Thoracic aorta (tissue), 2 donors: ENCODE data around the gene IL18RAP. TPM values are rescaled to one million over a fixed set of nuclear protein-coding genes. Genes with fewer than 3 reads are reported as not detected.
A peak's percentile ranks its signal among the peaks of the same experiment; 100 is the strongest.

Experiments used
- ATAC-seq: fragments of 150-250 bp; one replicate; pipeline ENCODE4 v1.8.0; 2017; ENCODE audit warnings: low read depth; ENCODE audit not compliant: insufficient number of reproducible peaks, low FRiP score
- DNase-seq: peaks from one replicate; pipeline ENCODE4 v3.0.0-alpha.2; 2020; ENCODE audit warnings: low spot score
- H3K27ac ChIP-seq, 2 donors: fragments of 200-600 bp; sonication (generic); 1 replicate in 1 of 2; 2 replicates in 1 of 2; pipeline ENCODE4 v1.5.1; 2016; ENCODE audit warnings: mild to moderate bottlenecking in 2 of 2, moderate library complexity in 2 of 2
- H3K27me3 ChIP-seq: fragments of 200-600 bp; sonication (generic); replicated peaks from 2 replicates; pipeline ENCODE4 v1.6.0; 2016; ENCODE audit warnings: mild to moderate bottlenecking; ENCODE audit not compliant: insufficient read depth
- H3K36me3 ChIP-seq: fragments of 200-600 bp; sonication (generic); one replicate; pipeline ENCODE4 v1.5.1; 2016
- H3K4me1 ChIP-seq, 2 donors: fragments of 200-600 bp; sonication (generic); 1 replicate in 1 of 2; 2 replicates in 1 of 2; pipeline versions ENCODE4 v1.5.1 to v1.6.0; 2016; ENCODE audit warnings: low read depth in 2 of 2, mild to moderate bottlenecking in 1 of 2; ENCODE audit not compliant: control insufficient read depth in 1 of 2
- H3K4me3 ChIP-seq: fragments of 200-600 bp; sonication (generic); 2 replicates; pipeline ENCODE4 v1.5.1; 2016; ENCODE audit warnings: mild to moderate bottlenecking
- H3K9me3 ChIP-seq: fragments of 200-600 bp; sonication (generic); 2 replicates; pipeline ENCODE4 v1.5.1; 2016
- total RNA-seq, 2 donors: library from RNA; depleted of rRNA; stranded (reverse); fragments of >200 nt; gene quantifications; one replicate each; pipeline versions ENCODE4 v1.1.0 to v1.2.3, GENCODE V29; 2016
- TF ChIP-seq, protein P1 (sequence below): fragments of 200-600 bp; sonication (generic); IDR thresholded peaks from one replicate; pipeline ENCODE4 v1.5.1; 2019; ENCODE audit warnings: antibody characterized with exemption

The IL18RAP gene
- total RNA-seq, 2 donors from 2014 or later = 1.4 to 32.1 TPM

DNA sequence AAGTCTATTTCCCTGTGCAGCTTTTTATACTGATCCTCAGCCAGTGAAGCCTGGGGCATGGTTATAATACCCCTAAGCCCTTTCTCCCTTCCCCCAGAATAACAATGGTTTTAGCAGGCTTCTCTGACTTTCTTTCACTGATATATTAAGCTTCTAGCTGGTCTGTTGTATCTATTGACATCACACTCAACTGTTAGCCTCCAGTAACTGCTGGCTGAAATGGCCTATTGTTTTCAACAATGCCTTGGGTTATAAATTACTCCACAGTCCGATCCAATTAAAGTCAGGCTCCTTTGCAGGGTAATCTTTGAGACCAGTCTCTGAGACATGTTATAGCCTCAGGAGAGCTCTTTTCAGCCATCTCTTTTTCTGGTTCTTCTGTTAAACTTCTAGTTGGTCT, 47.2 kb downstream of the IL18RAP start:
- H3K27me3 ChIP-seq = no peaks in the 10 kb centered on the region
- ATAC-seq (no peak), DNase-seq (no peak)
- H3K4me1 ChIP-seq = no peaks in the 10 kb centered on the region
- H3K36me3 ChIP-seq = no peaks in the 10 kb centered on the region
- no peak overlapping the region for H3K27ac ChIP-seq
- TF ChIP-seq, protein P1, sequence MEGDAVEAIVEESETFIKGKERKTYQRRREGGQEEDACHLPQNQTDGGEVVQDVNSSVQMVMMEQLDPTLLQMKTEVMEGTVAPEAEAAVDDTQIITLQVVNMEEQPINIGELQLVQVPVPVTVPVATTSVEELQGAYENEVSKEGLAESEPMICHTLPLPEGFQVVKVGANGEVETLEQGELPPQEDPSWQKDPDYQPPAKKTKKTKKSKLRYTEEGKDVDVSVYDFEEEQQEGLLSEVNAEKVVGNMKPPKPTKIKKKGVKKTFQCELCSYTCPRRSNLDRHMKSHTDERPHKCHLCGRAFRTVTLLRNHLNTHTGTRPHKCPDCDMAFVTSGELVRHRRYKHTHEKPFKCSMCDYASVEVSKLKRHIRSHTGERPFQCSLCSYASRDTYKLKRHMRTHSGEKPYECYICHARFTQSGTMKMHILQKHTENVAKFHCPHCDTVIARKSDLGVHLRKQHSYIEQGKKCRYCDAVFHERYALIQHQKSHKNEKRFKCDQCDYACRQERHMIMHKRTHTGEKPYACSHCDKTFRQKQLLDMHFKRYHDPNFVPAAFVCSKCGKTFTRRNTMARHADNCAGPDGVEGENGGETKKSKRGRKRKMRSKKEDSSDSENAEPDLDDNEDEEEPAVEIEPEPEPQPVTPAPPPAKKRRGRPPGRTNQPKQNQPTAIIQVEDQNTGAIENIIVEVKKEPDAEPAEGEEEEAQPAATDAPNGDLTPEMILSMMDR = no peak
- no peak overlapping the region for H3K4me3 ChIP-seq
- peaks cover 3% of the 10 kb centered on the region for H3K9me3 ChIP-seq

DNA sequence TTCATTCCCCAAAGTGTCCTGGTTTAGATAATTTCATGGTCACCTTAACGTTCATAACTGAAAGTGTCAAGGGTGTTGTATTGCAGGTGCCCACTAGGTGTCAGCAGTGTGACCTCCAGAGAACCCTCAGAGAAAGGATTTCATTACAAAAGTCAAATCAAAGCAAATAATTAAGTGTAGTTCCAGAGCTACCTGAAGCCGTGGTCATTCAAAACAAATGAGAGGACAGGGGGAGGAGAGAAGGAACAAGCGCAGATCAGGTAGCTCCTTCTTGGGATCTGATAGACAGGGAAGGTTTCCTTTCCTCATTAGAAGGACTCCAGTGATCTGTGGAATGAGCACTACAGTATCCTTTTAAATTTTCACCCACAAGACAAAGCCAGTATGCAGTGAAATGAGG, 50.1 kb downstream of the IL18RAP start, which contains the start of gene SLC9A4:
SLC9A4 (plus strand) TSS at position 207 of the 400 bp plus-strand sequence. CDS start 534 bp downstream, outside the sequence.
- H3K27ac ChIP-seq = no peak within 1 kb of the TSS
- ATAC-seq (no peak), DNase-seq (no peak)
- TF ChIP-seq, protein P1 = peak; percentile 85
- no peaks in the 10 kb centered on the region for H3K4me1 ChIP-seq
- no peaks in the 10 kb centered on the region for H3K36me3 ChIP-seq
- no peaks in the 10 kb centered on the region for H3K27me3 ChIP-seq
- no peak within 1 kb of the TSS for H3K4me3 ChIP-seq
- peaks cover 3% of the 10 kb centered on the region for H3K9me3 ChIP-seq

DNA sequence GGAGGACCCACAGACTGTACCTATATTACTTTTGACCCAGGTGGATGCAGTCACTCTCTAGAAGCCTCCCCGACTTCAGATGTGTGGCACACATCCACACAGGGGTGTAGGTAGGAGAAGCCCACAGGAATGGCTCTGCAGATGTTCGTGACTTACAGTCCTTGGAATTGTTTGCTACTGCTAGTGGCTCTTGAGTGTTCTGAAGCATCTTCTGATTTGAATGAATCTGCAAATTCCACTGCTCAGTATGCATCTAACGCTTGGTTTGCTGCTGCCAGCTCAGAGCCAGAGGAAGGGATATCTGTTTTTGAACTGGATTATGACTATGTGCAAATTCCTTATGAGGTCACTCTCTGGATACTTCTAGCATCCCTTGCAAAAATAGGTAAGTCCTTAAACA, 50.7 kb downstream of the IL18RAP start:
- Histone ChIP-seq H3K27ac (no peak overlapping the region), H3K9me3 (peaks cover 3% of the 10 kb centered on the region), H3K27me3 (no peaks in the 10 kb centered on the region), H3K36me3 (no peaks in the 10 kb centered on the region), H3K4me1 (no peaks in the 10 kb centered on the region), H3K4me3 (no peak overlapping the region)
- DNase-seq = no peak
- TF ChIP-seq, protein P1 = no peak
- ATAC-seq = no peak

DNA sequence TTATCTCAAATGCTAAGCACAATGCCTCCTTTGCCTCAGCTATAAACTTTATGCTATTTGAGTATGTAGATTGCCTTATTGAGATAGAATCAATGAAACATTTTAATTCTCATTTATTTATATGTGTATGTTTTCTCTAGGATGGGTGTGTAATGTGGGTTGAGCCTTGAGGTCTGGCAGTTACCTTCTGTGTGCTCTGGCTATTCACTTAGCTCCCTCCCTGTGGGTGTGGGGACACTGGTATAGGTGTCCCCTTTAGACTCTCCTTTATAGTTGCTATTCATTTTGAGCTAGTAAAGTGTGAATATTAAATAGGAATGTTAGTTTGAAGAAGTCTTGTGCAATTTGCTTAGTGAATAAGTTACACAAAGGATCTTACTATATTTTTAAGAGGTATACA, 51.8 kb downstream of the IL18RAP start:
- Histone ChIP-seq H3K27me3 (no peaks in the 10 kb centered on the region), H3K9me3 (no peaks in the 10 kb centered on the region), H3K27ac (no peak overlapping the region), H3K4me1 (no peaks in the 10 kb centered on the region), H3K4me3 (no peak overlapping the region), H3K36me3 (no peaks in the 10 kb centered on the region)
- no peak for ATAC-seq
- no peak for DNase-seq
- TF ChIP-seq, protein P1 = no peak

DNA sequence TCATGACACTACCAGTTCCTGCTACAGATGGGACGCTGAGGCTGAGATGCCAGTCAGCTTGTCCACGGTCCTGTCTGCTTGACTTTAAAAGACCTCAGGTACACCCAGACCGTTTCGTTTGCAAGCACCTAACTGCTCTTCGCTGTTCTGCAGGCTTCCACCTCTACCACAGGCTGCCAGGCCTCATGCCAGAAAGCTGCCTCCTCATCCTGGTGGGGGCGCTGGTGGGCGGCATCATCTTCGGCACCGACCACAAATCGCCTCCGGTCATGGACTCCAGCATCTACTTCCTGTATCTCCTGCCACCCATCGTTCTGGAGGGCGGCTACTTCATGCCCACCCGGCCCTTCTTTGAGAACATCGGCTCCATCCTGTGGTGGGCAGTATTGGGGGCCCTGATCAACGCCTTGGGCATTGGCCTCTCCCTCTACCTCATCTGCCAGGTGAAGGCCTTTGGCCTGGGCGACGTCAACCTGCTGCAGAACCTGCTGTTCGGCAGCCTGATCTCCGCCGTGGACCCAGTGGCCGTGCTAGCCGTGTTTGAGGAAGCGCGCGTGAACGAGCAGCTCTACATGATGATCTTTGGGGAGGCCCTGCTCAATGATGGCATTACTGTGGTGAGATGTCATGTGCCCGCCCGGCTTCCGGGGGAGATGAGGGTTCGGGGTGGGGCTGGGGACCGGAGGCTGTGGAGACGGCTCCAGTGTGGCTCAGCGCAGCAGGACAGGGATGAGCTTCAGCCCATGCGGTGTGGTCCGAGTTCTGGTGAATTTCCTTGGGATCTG, 55.9 kb downstream of the IL18RAP start:
- H3K4me3 ChIP-seq = no peak overlapping the region
- no peaks in the 10 kb centered on the region for H3K9me3 ChIP-seq
- H3K27ac ChIP-seq = no peak overlapping the region
- ATAC-seq (no peak), DNase-seq (no peak)
- TF ChIP-seq, protein P1 = no peak
- H3K4me1 ChIP-seq = no peaks in the 10 kb centered on the region
- no peaks in the 10 kb centered on the region for H3K36me3 ChIP-seq
- no peaks in the 10 kb centered on the region for H3K27me3 ChIP-seq
